K562 (cell line): ENCODE results near the gene MXD3. TPM values are rescaled to one million over a fixed set of nuclear protein-coding genes. Genes with fewer than 3 reads are reported as not detected.

Source experiments
- CBX1 ChIP-seq: sonication (generic); IDR thresholded peaks from 2 replicates; pipeline ENCODE4 v1.6.1; 2016; ENCODE audit warnings: antibody characterized with exemption, low read depth, mild to moderate bottlenecking
- GTF2F1 ChIP-seq: IDR thresholded peaks from 2 replicates; pipeline ENCODE4 v1.6.1; 2011; ENCODE audit warnings: low read depth, low read length, improper control_type of control experiment
- JUN ChIP-seq, 2 experiments: sonication (generic) in 1 of 2; formaldehyde crosslinking in 1 of 2; IDR thresholded peaks; 2 replicates each; pipeline versions ENCODE4 v1.6.1 to v1.8.0; 2012 to 2022; ENCODE audit warnings: borderline replicate concordance in 2 of 2, mild to moderate bottlenecking in 2 of 2, improper control_type of control experiment in 1 of 2, low read depth in 1 of 2, low read length in 1 of 2, missing genetic modification reagents in 1 of 2
- MCM3 ChIP-seq: fragments of 450-650 bp; IDR thresholded peaks from 2 replicates; pipeline ENCODE4 v1.6.1; 2016
- NFXL1 ChIP-seq: fragments of 450-650 bp; formaldehyde crosslinking; IDR thresholded peaks from 2 replicates; pipeline ENCODE4 v1.4.0; 2021; ENCODE audit warnings: mild to moderate bottlenecking
- PYGO2 ChIP-seq: fragments of 450-650 bp; IDR thresholded peaks from 2 replicates; pipeline ENCODE4 v1.6.1; 2016; ENCODE audit warnings: mild to moderate bottlenecking, missing genetic modification characterization, moderate library complexity, missing compliant biosample characterization
- SPI1 ChIP-seq: IDR thresholded peaks from 2 replicates; pipeline ENCODE4 v1.6.1; 2011; ENCODE audit warnings: low read depth, low read length, control low read depth, borderline replicate concordance
- ZKSCAN1 ChIP-seq: fragments of 150-350 bp; IDR thresholded peaks from 2 replicates; pipeline ENCODE4 v1.6.1; 2016; ENCODE audit warnings: low read depth, low read length
- ZNF3 ChIP-seq: fragments of 250-450 bp; sonication (Bioruptor Pico); IDR thresholded peaks from 2 replicates; pipeline ENCODE4 v1.5.0; 2021; ENCODE audit warnings: mild to moderate bottlenecking, moderate library complexity
- ZNF41 ChIP-seq: fragments of 250-450 bp; sonication (Bioruptor Pico); conservative IDR thresholded peaks from 2 replicates; pipeline ENCODE4 v1.4.0; 2020; ENCODE audit warnings: mild to moderate bottlenecking
- ZNF445 ChIP-seq: fragments of 250-450 bp; sonication (Bioruptor Pico); IDR thresholded peaks from 2 replicates; pipeline ENCODE4 v1.4.0; 2020; ENCODE audit warnings: low read depth, mild to moderate bottlenecking, moderate library complexity
- ZNF830 ChIP-seq: fragments of 250-450 bp; sonication (Bioruptor Pico); IDR thresholded peaks from 2 replicates; pipeline ENCODE4 v1.5.0; 2021; ENCODE audit warnings: mild to moderate bottlenecking
- polyA plus RNA-seq, 8 experiments: library from polyadenylated mRNA; depleted of rRNA in 4 of 8; stranded (reverse) in 5 of 8; unstranded in 3 of 8; fragments of >200 nt; fragmentation: Nextera tagmentation in 2 of 8; fragmentation: Illumina TruSeq in 1 of 8; extraction: Ambion mirVana in 2 of 8; extraction: Trizol in 1 of 8; gene quantifications; 2 replicates each; pipeline versions ENCODE4 v1.2.1 to v1.2.3, GENCODE V29; 2011 to 2014; ENCODE audit warnings: inconsistent platforms in 1 of 8, missing spikeins in 1 of 8
- total RNA-seq, 7 experiments: library from RNA; depleted of rRNA in 6 of 7; stranded (reverse); fragments of >200 nt in 6 of 7; fragmentation: Illumina TruSeq in 2 of 7; extraction: Trizol in 2 of 7; gene quantifications; 2 replicates each; pipeline versions ENCODE4 v1.2.1 to v1.2.3, GENCODE V29; 2011 to 2021; ENCODE audit warnings: low replicate concordance in 1 of 7
- TF ChIP-seq, protein P1 (sequence below): sonication (generic); formaldehyde crosslinking; IDR thresholded peaks from 2 replicates; pipeline ENCODE4 v1.8.0; 2022; ENCODE audit warnings: mild to moderate bottlenecking, missing genetic modification reagents
- TF ChIP-seq, protein P2 (sequence below): fragments of 450-650 bp; IDR thresholded peaks from 2 replicates; pipeline ENCODE4 v1.7.1; 2018; ENCODE audit warnings: mild to moderate bottlenecking, low read depth; ENCODE audit not compliant: partially characterized antibody
- TF ChIP-seq, protein P3 (sequence below), 3 experiments: fragments of 200-800 bp in 1 of 3; fragments of 250-450 bp in 1 of 3; fragments of 450-650 bp in 1 of 3; sonication (Bioruptor Pico) in 1 of 3; sonication (Bioruptor generic) in 1 of 3; formaldehyde crosslinking in 1 of 3; IDR thresholded peaks; 2 replicates each; pipeline versions ENCODE4 v1.6.1 to v1.8.0; 2016 to 2022; ENCODE audit warnings: mild to moderate bottlenecking in 2 of 3, missing genetic modification characterization in 2 of 3, missing compliant biosample characterization in 1 of 3, moderate library complexity in 1 of 3
- TF ChIP-seq, protein P4 (sequence below), 2 experiments: fragments of 450-650 bp in 1 of 2; sonication (generic) in 1 of 2; formaldehyde crosslinking; conservative IDR thresholded peaks; 2 replicates each; pipeline versions ENCODE4 v1.4.0 to v1.8.1; 2020 to 2022; ENCODE audit warnings: mild to moderate bottlenecking in 1 of 2, missing genetic modification reagents in 1 of 2

The MXD3 gene
- total and polyA plus RNA-seq, 9 of the 15 experiments (the other 6 are each of a cell fraction or from before 2014, with no cell fraction given), result 0.28 to 24.8 (median 4.5) TPM

DNA sequence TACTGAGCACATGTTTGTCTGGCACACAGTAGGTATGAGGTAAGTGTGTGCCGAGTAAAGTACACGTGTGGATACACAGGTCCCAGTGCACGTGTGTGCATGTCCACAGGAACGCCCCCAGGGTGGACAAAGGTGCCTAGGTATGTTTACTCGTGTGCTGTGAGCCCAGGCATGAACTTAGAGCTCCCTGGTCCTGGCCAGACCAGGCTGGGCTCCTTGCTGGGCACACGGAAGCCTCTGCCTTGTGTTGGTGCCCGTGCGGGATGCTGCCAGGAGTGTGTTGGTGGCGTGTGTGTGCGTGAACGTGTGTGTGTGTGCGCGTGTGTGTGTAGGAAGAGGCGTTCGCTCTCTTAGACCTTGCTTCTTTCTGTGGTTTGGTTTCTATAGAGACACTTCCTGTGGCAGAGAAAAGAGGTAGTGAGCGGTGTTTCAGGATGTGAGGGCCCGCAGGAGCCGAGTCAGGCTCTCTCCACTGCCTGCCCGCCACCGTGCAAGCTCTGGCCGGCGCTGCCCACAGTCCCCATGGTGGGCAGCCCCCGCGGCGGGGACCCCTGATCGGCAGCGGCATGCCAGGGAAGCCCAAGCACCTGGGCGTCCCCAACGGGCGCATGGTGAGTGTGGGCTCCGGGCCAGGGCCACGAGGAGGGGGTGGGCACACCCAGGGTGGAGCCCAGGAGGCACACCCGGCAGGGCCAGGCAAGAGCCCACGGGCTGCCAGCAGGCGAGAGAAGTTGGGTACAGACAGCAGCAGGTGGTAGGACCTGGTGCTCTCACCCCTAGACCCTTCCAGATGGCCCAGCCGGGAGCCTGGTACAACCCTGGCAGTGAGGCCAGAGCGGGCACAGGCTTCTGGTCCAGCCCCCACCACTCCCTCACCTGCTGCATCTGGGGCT lies 46.0 kb upstream of the MXD3 start, which contains the start of gene RGS14 (continued):
- TF ChIP-seq, protein P1, sequence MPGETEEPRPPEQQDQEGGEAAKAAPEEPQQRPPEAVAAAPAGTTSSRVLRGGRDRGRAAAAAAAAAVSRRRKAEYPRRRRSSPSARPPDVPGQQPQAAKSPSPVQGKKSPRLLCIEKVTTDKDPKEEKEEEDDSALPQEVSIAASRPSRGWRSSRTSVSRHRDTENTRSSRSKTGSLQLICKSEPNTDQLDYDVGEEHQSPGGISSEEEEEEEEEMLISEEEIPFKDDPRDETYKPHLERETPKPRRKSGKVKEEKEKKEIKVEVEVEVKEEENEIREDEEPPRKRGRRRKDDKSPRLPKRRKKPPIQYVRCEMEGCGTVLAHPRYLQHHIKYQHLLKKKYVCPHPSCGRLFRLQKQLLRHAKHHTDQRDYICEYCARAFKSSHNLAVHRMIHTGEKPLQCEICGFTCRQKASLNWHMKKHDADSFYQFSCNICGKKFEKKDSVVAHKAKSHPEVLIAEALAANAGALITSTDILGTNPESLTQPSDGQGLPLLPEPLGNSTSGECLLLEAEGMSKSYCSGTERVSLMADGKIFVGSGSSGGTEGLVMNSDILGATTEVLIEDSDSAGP (CRISPR knock-in tag), result no peak
- TF ChIP-seq MCM3 (0 out of 2 replicates have a peak, but pooled peaks have one; percentile 37), PYGO2 (tag) (no peak), CBX1 (0 out of 2 replicates have a peak, but pooled peaks have one; percentile 29), GTF2F1 (no peak), ZNF3 (CRISPR knock-in tag) (no peak), JUN (IDR thresholded peaks at IDR 0.05; ENCODE audit: borderline replicate concordance, low read depth, low read length) (no peak), JUN (CRISPR knock-in tag; IDR thresholded peaks at IDR 0.05; ENCODE audit: borderline replicate concordance) (no peak), NFXL1 (CRISPR knock-in tag) (no peak), ZKSCAN1 (peak; percentile 67; the same call in 1 of the 2 replicates), ZNF445 (CRISPR knock-in tag) (no peak), ZNF830 (CRISPR knock-in tag) (0 out of 2 replicates have a peak, but pooled peaks have one; percentile 51), SPI1 (peak; percentile 81; the same call in 1 of the 2 replicates), ZNF41 (CRISPR knock-in tag) (no peak)
- TF ChIP-seq, protein P2, sequence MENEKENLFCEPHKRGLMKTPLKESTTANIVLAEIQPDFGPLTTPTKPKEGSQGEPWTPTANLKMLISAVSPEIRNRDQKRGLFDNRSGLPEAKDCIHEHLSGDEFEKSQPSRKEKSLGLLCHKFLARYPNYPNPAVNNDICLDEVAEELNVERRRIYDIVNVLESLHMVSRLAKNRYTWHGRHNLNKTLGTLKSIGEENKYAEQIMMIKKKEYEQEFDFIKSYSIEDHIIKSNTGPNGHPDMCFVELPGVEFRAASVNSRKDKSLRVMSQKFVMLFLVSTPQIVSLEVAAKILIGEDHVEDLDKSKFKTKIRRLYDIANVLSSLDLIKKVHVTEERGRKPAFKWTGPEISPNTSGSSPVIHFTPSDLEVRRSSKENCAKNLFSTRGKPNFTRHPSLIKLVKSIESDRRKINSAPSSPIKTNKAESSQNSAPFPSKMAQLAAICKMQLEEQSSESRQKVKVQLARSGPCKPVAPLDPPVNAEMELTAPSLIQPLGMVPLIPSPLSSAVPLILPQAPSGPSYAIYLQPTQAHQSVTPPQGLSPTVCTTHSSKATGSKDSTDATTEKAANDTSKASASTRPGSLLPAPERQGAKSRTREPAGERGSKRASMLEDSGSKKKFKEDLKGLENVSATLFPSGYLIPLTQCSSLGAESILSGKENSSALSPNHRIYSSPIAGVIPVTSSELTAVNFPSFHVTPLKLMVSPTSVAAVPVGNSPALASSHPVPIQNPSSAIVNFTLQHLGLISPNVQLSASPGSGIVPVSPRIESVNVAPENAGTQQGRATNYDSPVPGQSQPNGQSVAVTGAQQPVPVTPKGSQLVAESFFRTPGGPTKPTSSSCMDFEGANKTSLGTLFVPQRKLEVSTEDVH, result no peak
- TF ChIP-seq, protein P3, sequence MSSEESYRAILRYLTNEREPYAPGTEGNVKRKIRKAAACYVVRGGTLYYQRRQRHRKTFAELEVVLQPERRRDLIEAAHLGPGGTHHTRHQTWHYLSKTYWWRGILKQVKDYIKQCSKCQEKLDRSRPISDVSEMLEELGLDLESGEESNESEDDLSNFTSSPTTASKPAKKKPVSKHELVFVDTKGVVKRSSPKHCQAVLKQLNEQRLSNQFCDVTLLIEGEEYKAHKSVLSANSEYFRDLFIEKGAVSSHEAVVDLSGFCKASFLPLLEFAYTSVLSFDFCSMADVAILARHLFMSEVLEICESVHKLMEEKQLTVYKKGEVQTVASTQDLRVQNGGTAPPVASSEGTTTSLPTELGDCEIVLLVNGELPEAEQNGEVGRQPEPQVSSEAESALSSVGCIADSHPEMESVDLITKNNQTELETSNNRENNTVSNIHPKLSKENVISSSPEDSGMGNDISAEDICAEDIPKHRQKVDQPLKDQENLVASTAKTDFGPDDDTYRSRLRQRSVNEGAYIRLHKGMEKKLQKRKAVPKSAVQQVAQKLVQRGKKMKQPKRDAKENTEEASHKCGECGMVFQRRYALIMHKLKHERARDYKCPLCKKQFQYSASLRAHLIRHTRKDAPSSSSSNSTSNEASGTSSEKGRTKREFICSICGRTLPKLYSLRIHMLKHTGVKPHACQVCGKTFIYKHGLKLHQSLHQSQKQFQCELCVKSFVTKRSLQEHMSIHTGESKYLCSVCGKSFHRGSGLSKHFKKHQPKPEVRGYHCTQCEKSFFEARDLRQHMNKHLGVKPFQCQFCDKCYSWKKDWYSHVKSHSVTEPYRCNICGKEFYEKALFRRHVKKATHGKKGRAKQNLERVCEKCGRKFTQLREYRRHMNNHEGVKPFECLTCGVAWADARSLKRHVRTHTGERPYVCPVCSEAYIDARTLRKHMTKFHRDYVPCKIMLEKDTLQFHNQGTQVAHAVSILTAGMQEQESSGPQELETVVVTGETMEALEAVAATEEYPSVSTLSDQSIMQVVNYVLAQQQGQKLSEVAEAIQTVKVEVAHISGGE (CRISPR knock-in tag; IDR thresholded peaks at IDR 0.05), result peak in 2 of 3 experiments; percentile 67 to 92; a peak in 3 of 6 replicates
- TF ChIP-seq, protein P4, sequence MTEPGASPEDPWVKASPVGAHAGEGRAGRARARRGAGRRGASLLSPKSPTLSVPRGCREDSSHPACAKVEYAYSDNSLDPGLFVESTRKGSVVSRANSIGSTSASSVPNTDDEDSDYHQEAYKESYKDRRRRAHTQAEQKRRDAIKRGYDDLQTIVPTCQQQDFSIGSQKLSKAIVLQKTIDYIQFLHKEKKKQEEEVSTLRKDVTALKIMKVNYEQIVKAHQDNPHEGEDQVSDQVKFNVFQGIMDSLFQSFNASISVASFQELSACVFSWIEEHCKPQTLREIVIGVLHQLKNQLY (CRISPR knock-in tag; conservative IDR thresholded peaks at IDR 0.05), result no peak
